HL-60 (cell line): Measurements from ENCODE around the gene ARMC9.
"Not testable (repeated sequence)": the region's sequence is repeated elsewhere in the genome, so short reads cannot be mapped to it uniquely, and the experiment has no call there.

Source experiments
- DNase-seq, 2 experiments: peaks; one replicate each; pipeline ENCODE4 v3.0.0-alpha.2; 2010 to 2020; ENCODE audit warnings: low read depth in 1 of 2, low spot score in 1 of 2
- H3K27ac ChIP-seq: fragments of 250-450 bp; sonication (Bioruptor Pico); replicated peaks from 2 replicates; pipeline ENCODE4 v1.5.1; 2020; ENCODE audit warnings: mild to moderate bottlenecking, moderate library complexity
- H3K27me3 ChIP-seq: fragments of 250-450 bp; sonication (Bioruptor Pico); 2 replicates; pipeline ENCODE4 v1.5.1; 2021; ENCODE audit warnings: mild to moderate bottlenecking, moderate library complexity; ENCODE audit not compliant: insufficient read depth, poor library complexity, severe bottlenecking
- H3K4me3 ChIP-seq: replicated peaks from 2 replicates; pipeline ENCODE4 v1.5.1; 2011; ENCODE audit warnings: mild to moderate bottlenecking, control low read depth, low read length; ENCODE audit not compliant: insufficient read depth
- CTCF ChIP-seq: IDR thresholded peaks from one replicate; pipeline ENCODE4 v1.5.1; 2011; ENCODE audit warnings: low read length, control low read depth, inconsistent platforms; ENCODE audit not compliant: insufficient read depth
- GABPA ChIP-seq: IDR thresholded peaks from 2 replicates; pipeline ENCODE4 v1.6.1; 2012; ENCODE audit warnings: low read depth
- POLR2AphosphoS5 ChIP-seq: IDR thresholded peaks from 2 replicates; pipeline ENCODE4 v1.6.1; 2012; ENCODE audit warnings: low read depth
- REST ChIP-seq: IDR thresholded peaks from 2 replicates; pipeline ENCODE4 v1.6.1; 2012; ENCODE audit warnings: low read depth; ENCODE audit not compliant: insufficient replicate concordance
- SPI1 ChIP-seq: IDR thresholded peaks from 2 replicates; pipeline ENCODE4 v1.6.1; 2012; ENCODE audit warnings: low read depth, mild to moderate bottlenecking, borderline replicate concordance

Gene ARMC9

GRCh38 chr2:231373786-231374349 is 175.4 kb downstream of the ARMC9 start:
- no peak for TF ChIP-seq CTCF
- TF ChIP-seq POLR2AphosphoS5, result no peak
- no peak for TF ChIP-seq SPI1
- no peak for TF ChIP-seq REST
- TF ChIP-seq GABPA, result no peak
- no peak overlapping the region for H3K4me3 ChIP-seq
- no peaks in the 10 kb centered on the region for H3K27me3 ChIP-seq
- no peak overlapping the region for H3K27ac ChIP-seq
- DNase-seq, result no peak

- TF ChIP-seq POLR2AphosphoS5 (no peak), REST (no peak), GABPA (no peak)
- Histone ChIP-seq H3K4me3 (no peak overlapping the region), H3K27ac (no peak overlapping the region), H3K27me3 (no peaks in the 10 kb centered on the region)
- no peak for DNase-seq
Measured at GRCh38 chr2:231374771-231375170, 176.3 kb downstream of the ARMC9 start.

GRCh38 chr2:231375994-231376615 is 177.7 kb downstream of the ARMC9 start:
- not testable (repeated sequence) for DNase-seq, H3K4me3 ChIP-seq, H3K27me3 ChIP-seq, H3K27ac ChIP-seq

- H3K4me3 ChIP-seq, result no peak overlapping the region
- no peaks in the 10 kb centered on the region for H3K27me3 ChIP-seq
- no peak for DNase-seq
- TF ChIP-seq CTCF (no peak), REST (no peak), SPI1 (no peak), POLR2AphosphoS5 (no peak)
- no peak overlapping the region for H3K27ac ChIP-seq
Measured at GRCh38 chr2:231376857-231377256, 178.4 kb downstream of the ARMC9 start.
